H1 (cell line): ENCODE measurements around the gene LPGAT1. TPM values are rescaled to one million over a fixed set of nuclear protein-coding genes. Genes with fewer than 3 reads are reported as not detected.

Experiments used
- EP300 ChIP-seq, 2 experiments: IDR thresholded peaks; 1 replicate in 1 of 2; 2 replicates in 1 of 2; pipeline ENCODE4 v1.6.1; 2011 to 2012; ENCODE audit warnings: low read depth in 2 of 2, low read length in 2 of 2, mild to moderate bottlenecking in 2 of 2, borderline replicate concordance in 1 of 2, inconsistent platforms in 1 of 2, moderate library complexity in 1 of 2
- polyA plus RNA-seq, 7 experiments: library from polyadenylated mRNA; depleted of rRNA in 3 of 7; stranded (reverse) in 5 of 7; unstranded in 2 of 7; fragments of >200 nt in 5 of 7; fragments of 200-250 nt in 2 of 7; gene quantifications; 1 replicate in 5 of 7; 2 replicates in 1 of 7; 4 replicates in 1 of 7; pipeline versions ENCODE4 v1.2.1 to v1.2.3, GENCODE V29; 2011 to 2013; ENCODE audit warnings: missing spikeins in 2 of 7, mixed read lengths in 2 of 7
- total RNA-seq: library from RNA; stranded (reverse); fragmentation: NEBNext Ultra II Directional; extraction: Animal tissue kit (Norgen Biotek cat#: 25700); gene quantifications from 2 replicates; pipeline ENCODE4 v1.2.1, GENCODE V29; 2021

Gene LPGAT1
- total and polyA plus RNA-seq, 2 of the 8 experiments (the other 6 are each of a cell fraction or from before 2014, with no cell fraction given), result 2.3 to 13.5 TPM

DNA sequence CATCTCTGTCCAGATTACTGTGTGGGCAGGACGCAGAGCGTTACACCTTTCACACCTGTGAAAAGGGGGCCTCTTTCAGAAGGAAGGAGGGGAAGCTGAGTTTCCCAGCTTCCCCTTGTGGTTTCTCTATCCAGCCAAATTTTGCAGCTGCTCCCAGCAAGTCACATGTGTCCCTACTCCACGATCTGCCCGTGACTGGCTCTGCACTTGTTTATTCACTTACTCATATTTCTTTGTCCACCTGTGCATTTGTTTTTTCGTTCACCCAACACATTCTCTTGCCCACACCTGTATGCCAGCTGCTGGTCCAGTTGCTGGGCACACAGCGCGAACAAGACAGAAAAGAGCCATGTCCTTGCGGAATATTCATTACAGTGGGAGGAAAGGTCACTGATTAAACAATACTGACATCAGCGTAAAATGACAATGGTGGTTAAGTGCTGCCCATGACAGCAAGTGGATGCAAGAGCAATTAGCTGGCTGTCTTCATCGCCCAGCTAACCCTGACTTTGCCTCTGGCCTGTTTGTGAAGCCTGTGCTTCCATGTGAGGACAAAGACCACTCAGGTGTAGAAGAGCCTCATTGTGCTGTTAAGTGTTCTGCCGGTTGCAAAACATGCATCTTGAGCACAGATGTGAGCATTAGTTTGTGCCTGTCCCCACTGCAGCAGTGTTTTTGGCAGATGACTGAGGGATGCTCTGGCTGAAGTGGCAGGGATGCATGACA lies 126.6 kb downstream of the LPGAT1 start (continued):
- no peak for TF ChIP-seq EP300 (IDR thresholded peaks at IDR 0.05; ENCODE audit: borderline replicate concordance in 1 of 2, low read depth in 2 of 2, low read length in 2 of 2)
